Fibroblast of the aortic adventitia (primary cell): ENCODE results near the gene LRP1B. TPM values are rescaled to one million over a fixed set of nuclear protein-coding genes. Genes with fewer than 3 reads are reported as not detected.

ENCODE experiments used
- DNase-seq: peaks from one replicate; pipeline ENCODE4 v3.0.0-alpha.2; 2010; ENCODE audit warnings: low read depth
- H3K4me3 ChIP-seq: 2 replicates; pipeline ENCODE4 v1.5.1; 2011; ENCODE audit warnings: low read depth, mild to moderate bottlenecking, control low read depth, low read length, moderate library complexity
- CTCF ChIP-seq: IDR thresholded peaks from 2 replicates; pipeline ENCODE4 v1.5.1; 2011; ENCODE audit warnings: mild to moderate bottlenecking, low read length, control low read depth, inconsistent platforms; ENCODE audit not compliant: insufficient read depth
- total RNA-seq: library from RNA; depleted of rRNA; stranded (reverse); fragments of >200 nt; gene quantifications from 2 replicates; pipeline ENCODE4 v1.2.3, GENCODE V29; 2012; ENCODE audit warnings: low replicate concordance

LRP1B gene
- total RNA-seq, 1 donor = 0.36 TPM

- no peak for DNase-seq
- no peak for TF ChIP-seq CTCF
- no peak overlapping the region for H3K4me3 ChIP-seq
Measured at GRCh38 chr2:142008135-142008744, 122.6 kb downstream of the LRP1B start.

- TF ChIP-seq CTCF = no peak
- no peak for DNase-seq
- H3K4me3 ChIP-seq = no peak overlapping the region
Measured at GRCh38 chr2:141994066-141994465, 136.8 kb downstream of the LRP1B start.

GRCh38 chr2:141992695-141993094 lies 138.1 kb downstream of the LRP1B start:
- no peak overlapping the region for H3K4me3 ChIP-seq
- no peak for DNase-seq
- no peak for TF ChIP-seq CTCF

GRCh38 chr2:141968433-141968832 lies 162.4 kb downstream of the LRP1B start:
- no peak for DNase-seq
- no peak for TF ChIP-seq CTCF
- no peak overlapping the region for H3K4me3 ChIP-seq

- no peak overlapping the region for H3K4me3 ChIP-seq
- TF ChIP-seq CTCF = no peak
- DNase-seq = no peak
Measured at GRCh38 chr2:141967980-141968379, 162.8 kb downstream of the LRP1B start.

GRCh38 chr2:141967503-141967902 lies 163.3 kb downstream of the LRP1B start:
- no peak for DNase-seq
- H3K4me3 ChIP-seq = no peak overlapping the region
- TF ChIP-seq CTCF = no peak

GRCh38 chr2:141959941-141960340 lies 170.9 kb downstream of the LRP1B start:
- DNase-seq = no peak
- H3K4me3 ChIP-seq = no peak overlapping the region
- no peak for TF ChIP-seq CTCF
